ENCODE results near the gene TACC2.

DNA sequence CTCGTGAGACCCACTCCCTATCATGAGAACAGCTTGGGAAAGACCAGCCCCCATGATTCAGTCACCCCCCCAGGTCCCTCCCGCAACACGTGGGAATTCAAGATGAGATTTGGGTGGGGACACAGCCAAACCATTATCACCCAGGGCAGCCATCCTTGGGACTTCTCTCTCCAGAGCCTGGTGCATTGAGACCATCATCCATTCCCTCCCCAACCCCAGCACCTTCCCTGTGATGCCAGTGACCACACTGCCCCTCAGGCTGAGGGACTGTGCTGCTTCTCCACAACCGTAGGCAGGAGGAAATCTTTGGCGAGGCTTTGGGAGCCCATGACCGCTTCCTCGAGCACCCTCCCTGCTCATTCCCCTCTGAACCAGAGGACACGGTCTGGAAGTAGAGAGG is 64.4 kb downstream of the TACC2 start:
- no peak for TF ChIP-seq EZH2 (IDR thresholded peaks at IDR 0.05; ENCODE audit: insufficient read depth, poor library complexity, severe bottlenecking)
- no peak for TF ChIP-seq EZH2phosphoT487 (IDR thresholded peaks at IDR 0.05; ENCODE audit: insufficient read depth, low read depth)
